ENCODE data around the gene KRTAP3-1. TPM values are rescaled to one million over a fixed set of nuclear protein-coding genes. Genes with fewer than 3 reads are reported as not detected.
"Not testable (repeated sequence)": the region's sequence is repeated elsewhere in the genome, so short reads cannot be mapped to it uniquely, and the experiment has no call there.

The KRTAP3-1 gene
- 0.16 TPM in 1 of 2 replicates, not detected in the other for polyA plus RNA-seq (2011; rRNA removed)
- 0.87 TPM in 1 of 2 replicates, not detected in the other for polyA minus RNA-seq (2011; rRNA and poly(A)+ RNA removed)

DNA sequence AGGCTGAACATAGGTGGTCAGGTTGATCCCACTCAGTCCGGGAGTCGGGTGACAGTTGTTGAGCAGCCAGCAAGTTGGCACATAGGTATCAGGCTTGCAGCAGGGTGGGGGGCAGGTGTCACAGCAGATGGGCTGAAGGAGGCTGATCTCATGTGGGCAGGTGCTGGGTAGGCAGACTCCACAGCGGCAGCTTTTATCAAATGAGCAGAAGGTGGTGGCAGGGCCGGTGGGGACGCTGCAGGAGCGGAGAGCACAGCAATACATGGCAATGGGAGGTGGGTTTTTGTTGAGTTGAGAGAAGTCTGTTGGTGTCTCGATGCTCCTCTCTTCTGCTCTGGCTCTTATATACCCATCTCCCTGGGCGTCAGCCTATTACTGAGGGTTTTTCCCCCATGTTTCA, at the start of gene KRTAP3-1:
KRTAP3-1 (minus strand) TSS at position 318 of the 400 bp plus-strand sequence; CDS start at position 264, 54 bp downstream.
- POLR2A ChIA-PET, result no interaction called here
- no peak for DNase-seq (ENCODE audit: low read depth)
- Histone ChIP-seq H3K36me3 (ENCODE audit: control insufficient read depth, insufficient read depth, low read length) (no peaks in the 10 kb centered on the region), H3K27me3 (ENCODE audit: control insufficient read depth, insufficient read depth, low read length) (no peaks in the 10 kb centered on the region), H3K4me3 (ENCODE audit: low read depth, low read length) (no peak within 1 kb of the TSS)
- CTCF ChIA-PET, result no interaction called here
- TF ChIP-seq, protein P1, sequence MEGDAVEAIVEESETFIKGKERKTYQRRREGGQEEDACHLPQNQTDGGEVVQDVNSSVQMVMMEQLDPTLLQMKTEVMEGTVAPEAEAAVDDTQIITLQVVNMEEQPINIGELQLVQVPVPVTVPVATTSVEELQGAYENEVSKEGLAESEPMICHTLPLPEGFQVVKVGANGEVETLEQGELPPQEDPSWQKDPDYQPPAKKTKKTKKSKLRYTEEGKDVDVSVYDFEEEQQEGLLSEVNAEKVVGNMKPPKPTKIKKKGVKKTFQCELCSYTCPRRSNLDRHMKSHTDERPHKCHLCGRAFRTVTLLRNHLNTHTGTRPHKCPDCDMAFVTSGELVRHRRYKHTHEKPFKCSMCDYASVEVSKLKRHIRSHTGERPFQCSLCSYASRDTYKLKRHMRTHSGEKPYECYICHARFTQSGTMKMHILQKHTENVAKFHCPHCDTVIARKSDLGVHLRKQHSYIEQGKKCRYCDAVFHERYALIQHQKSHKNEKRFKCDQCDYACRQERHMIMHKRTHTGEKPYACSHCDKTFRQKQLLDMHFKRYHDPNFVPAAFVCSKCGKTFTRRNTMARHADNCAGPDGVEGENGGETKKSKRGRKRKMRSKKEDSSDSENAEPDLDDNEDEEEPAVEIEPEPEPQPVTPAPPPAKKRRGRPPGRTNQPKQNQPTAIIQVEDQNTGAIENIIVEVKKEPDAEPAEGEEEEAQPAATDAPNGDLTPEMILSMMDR (IDR thresholded peaks at IDR 0.05; ENCODE audit: insufficient read depth, low read depth, low read length), result no peak

DNA sequence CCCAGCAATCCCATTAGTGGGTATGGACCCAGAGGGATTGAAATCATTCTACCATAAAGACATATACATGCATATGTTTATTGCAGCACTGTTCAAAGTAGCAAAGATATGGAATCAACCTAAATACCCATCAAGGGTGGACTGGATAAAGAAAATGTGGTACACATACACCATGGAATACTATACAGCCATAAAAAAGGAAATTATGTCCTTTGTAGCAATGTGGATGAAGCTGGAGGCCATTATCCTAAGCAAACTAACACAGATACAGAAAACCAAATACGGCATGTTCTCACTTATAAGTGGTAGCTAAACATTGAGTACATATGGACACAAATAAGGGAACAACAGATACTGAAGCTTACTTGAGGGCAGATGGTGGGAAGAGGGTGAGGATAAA, 48.6 kb upstream of the KRTAP3-1 start:
- ChIA-PET CTCF (interaction anchor here (0.6 to 1.9 kb wide), 2 partner anchors 19 to 148 kb away, joined by 3 to 7 read pairs; no protein-coding TSS in a partner anchor), POLR2A (interaction anchor here (0.7 kb wide), 1 partner anchor 56 kb away, joined by 4 read pairs; no protein-coding TSS in a partner anchor)
- TF ChIP-seq, protein P1 (IDR thresholded peaks at IDR 0.05; ENCODE audit: insufficient read depth, low read depth, low read length), result no peak
- Histone ChIP-seq H3K36me3 (ENCODE audit: control insufficient read depth, insufficient read depth, low read length) (no peaks in the 10 kb centered on the region; the same call in 1 of the 2 replicates), H3K27me3 (ENCODE audit: control insufficient read depth, insufficient read depth, low read length) (no peaks in the 10 kb centered on the region), H3K4me3 (ENCODE audit: low read depth, low read length) (no peak overlapping the region)
- no peak for DNase-seq (ENCODE audit: low read depth)

DNA sequence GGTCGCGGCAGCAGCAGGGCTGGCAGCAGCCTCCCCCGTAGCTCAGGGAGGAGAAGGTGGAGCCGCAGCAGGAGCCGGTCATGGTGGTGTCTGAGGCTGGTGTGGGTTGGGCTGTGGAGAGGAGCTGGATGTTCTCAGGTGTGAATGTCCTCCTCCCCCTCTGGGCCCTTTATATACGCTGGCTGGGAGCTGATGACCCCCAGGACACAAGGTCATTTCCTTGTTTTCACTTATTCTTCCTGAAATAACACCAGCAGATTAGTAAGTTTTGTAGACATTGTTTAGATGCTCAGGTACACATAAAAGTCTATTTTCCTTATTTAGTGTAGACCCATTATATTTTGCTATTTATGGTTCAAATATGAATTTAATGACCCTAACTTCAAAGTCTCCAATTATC, 46.2 kb upstream of the KRTAP3-1 start, which contains the start of gene KRTAP2-2:
KRTAP2-2 (minus strand) TSS at position 101 of the 400 bp plus-strand sequence; CDS start at position 82, 19 bp downstream.
- H3K36me3 ChIP-seq (ENCODE audit: control insufficient read depth, insufficient read depth, low read length); H3K27me3 ChIP-seq (ENCODE audit: control insufficient read depth, insufficient read depth, low read length); DNase-seq (ENCODE audit: low read depth); POLR2A ChIA-PET; H3K4me3 ChIP-seq (ENCODE audit: low read depth, low read length): not testable (repeated sequence)
- CTCF ChIA-PET, result interaction anchor here (1.5 kb wide), 1 partner anchor 594 kb away, joined by 5 read pairs; no protein-coding TSS in a partner anchor

DNA sequence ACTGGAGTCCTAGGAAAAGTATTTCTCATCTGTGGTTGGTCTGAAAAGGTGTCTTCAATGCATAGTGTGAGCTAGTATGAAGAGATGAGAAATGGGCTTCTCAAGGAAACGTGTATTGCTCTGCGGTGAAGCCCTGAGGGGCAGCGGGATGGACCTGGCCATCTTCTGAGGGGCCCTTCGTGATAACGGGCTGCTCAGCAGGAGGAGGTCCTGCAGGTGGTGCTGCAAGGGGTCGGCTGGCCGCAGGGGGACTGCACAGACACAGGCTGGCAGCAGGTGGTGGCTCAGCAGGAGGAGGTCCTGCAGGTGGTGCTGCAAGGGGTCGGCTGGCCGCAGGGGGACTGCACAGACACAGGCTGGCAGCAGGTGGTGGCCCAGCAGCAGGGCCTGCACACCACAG, 45.6 kb upstream of the KRTAP3-1 start:
- not testable (repeated sequence) for H3K27me3 ChIP-seq (ENCODE audit: control insufficient read depth, insufficient read depth, low read length)

DNA sequence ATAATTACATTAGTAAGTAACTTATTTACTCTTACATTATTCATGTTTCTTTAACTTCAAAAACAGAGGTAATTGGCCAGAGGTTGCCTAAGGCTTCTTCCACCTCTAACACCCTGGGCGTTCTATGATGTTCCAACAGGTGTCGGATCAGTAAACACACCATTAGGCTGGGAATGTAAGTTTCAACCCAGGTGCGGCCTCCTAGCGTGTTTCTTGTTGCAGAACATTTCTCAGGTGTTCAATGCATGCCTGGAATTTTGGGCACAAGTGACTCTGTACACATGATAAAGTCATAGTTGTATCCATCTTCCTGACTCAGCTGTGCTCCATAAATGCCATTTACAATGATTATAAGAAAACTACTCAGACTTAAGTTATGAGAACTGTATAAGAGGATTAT, 45.1 kb upstream of the KRTAP3-1 start:
- POLR2A ChIA-PET, result no interaction called here
- DNase-seq (ENCODE audit: low read depth), result no peak
- CTCF ChIA-PET, result no interaction called here
- Histone ChIP-seq H3K36me3 (ENCODE audit: control insufficient read depth, insufficient read depth, low read length) (no peaks in the 10 kb centered on the region; the same call in 1 of the 2 replicates), H3K27me3 (ENCODE audit: control insufficient read depth, insufficient read depth, low read length) (no peaks in the 10 kb centered on the region), H3K4me3 (ENCODE audit: low read depth, low read length) (no peak overlapping the region)
- TF ChIP-seq, protein P1 (IDR thresholded peaks at IDR 0.05; ENCODE audit: insufficient read depth, low read depth, low read length), result no peak

More for the DNA sequence above, 45.6 kb upstream of the KRTAP3-1 start:
- CTCF ChIA-PET; POLR2A ChIA-PET; H3K36me3 ChIP-seq (ENCODE audit: control insufficient read depth, insufficient read depth, low read length); DNase-seq (ENCODE audit: low read depth); H3K4me3 ChIP-seq (ENCODE audit: low read depth, low read length): not testable (repeated sequence)

DNA sequence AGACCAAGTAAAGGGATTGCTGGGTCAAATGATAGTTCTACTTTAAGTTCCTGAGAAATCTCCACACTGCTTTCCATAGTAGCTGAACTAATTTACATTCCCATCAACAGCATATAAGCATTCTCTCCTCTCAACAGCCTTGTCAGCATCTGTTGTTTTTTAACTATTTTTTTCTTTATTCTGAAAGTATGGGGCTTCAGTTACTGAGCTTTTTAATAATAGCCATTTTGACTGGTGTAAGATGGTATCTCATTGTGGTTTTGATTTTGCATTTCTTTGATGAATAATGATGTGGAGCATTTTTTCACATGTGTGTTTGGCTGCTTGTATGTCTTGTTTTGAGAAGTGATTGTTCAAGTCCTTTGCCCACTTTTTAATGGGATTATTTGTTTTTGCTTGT, 43.6 kb upstream of the KRTAP3-1 start:
- POLR2A ChIA-PET, result no interaction called here
- TF ChIP-seq, protein P1 (IDR thresholded peaks at IDR 0.05; ENCODE audit: insufficient read depth, low read depth, low read length), result no peak
- no peaks in the 10 kb centered on the region for H3K36me3 ChIP-seq (ENCODE audit: control insufficient read depth, insufficient read depth, low read length)
- CTCF ChIA-PET, result no interaction called here
- no peak overlapping the region for H3K4me3 ChIP-seq (ENCODE audit: low read depth, low read length)
- no peak for DNase-seq (ENCODE audit: low read depth)
- no peaks in the 10 kb centered on the region for H3K27me3 ChIP-seq (ENCODE audit: control insufficient read depth, insufficient read depth, low read length)
